OCI-LY3 (cell line): ENCODE data around the gene EIF4E3.

Experiments
- CTCF ChIP-seq: fragments of 200-600, 300-600 bp; sonication (generic); IDR thresholded peaks from 2 replicates; pipeline ENCODE4 v1.5.1; 2014; ENCODE audit warnings: antibody characterized with exemption, low read length, low read depth
- EZH2phosphoT487 ChIP-seq: fragments of 200-600 bp; shearing (Covaris generic); IDR thresholded peaks from 2 replicates; pipeline ENCODE4 v1.6.1; 2018; ENCODE audit warnings: antibody characterized with exemption, mixed run types, low read depth

- TF ChIP-seq CTCF, result no peak
- no peak for TF ChIP-seq EZH2phosphoT487
These were observed 84.7 kb downstream of the EIF4E3 start for GRCh38 chr3:71640331-71640983.
